Trophoblast cell (in vitro differentiated cells and primary cell): ENCODE measurements around the gene DNAJC5G.
"Not testable (repeated sequence)": the region's sequence is repeated elsewhere in the genome, so short reads cannot be mapped to it uniquely, and the experiment has no call there.

Experiments used
- DNase-seq, 2 donors: peaks; one replicate each; pipeline ENCODE4 v3.0.0-alpha.2; 2016
- H2AFZ ChIP-seq: 2 replicates; pipeline ENCODE4 v1.6.1; 2013; ENCODE audit warnings: low read length, moderate library complexity, mild to moderate bottlenecking; ENCODE audit not compliant: insufficient read depth, poor library complexity
- H2AK5ac ChIP-seq: 2 replicates; pipeline ENCODE4 v1.6.1; 2013; ENCODE audit warnings: mild to moderate bottlenecking, low read length
- H2BK120ac ChIP-seq: 2 replicates; pipeline ENCODE4 v1.6.1; 2013; ENCODE audit warnings: low read length, mild to moderate bottlenecking, moderate library complexity; ENCODE audit not compliant: insufficient read depth, poor library complexity
- H2BK12ac ChIP-seq: 2 replicates; pipeline ENCODE4 v1.6.1; 2013; ENCODE audit warnings: mild to moderate bottlenecking, low read length, moderate library complexity
- H2BK5ac ChIP-seq: 2 replicates; pipeline ENCODE4 v1.6.1; 2013; ENCODE audit warnings: low read length, low read depth, moderate library complexity, mild to moderate bottlenecking; ENCODE audit not compliant: poor library complexity
- H3K14ac ChIP-seq: 2 replicates; pipeline ENCODE4 v1.6.1; 2013; ENCODE audit warnings: mild to moderate bottlenecking, low read length
- H3K18ac ChIP-seq: 2 replicates; pipeline ENCODE4 v1.6.1; 2013; ENCODE audit warnings: mild to moderate bottlenecking, low read length
- H3K23ac ChIP-seq: 2 replicates; pipeline ENCODE4 v1.6.1; 2013; ENCODE audit warnings: low read length
- H3K27ac ChIP-seq: 2 replicates; pipeline ENCODE4 v1.5.1; 2013; ENCODE audit warnings: low read depth, mild to moderate bottlenecking, inconsistent platforms, low read length, moderate library complexity
- H3K27me3 ChIP-seq: 2 replicates; pipeline ENCODE4 v1.6.1; 2013; ENCODE audit warnings: inconsistent platforms, mild to moderate bottlenecking, low read length, moderate library complexity; ENCODE audit not compliant: insufficient read depth
- H3K36me3 ChIP-seq, 2 experiments: 1 replicate in 1 of 2; 2 replicates in 1 of 2; pipeline ENCODE4 v1.6.1; 2013; ENCODE audit warnings: low read length in 2 of 2, mild to moderate bottlenecking in 2 of 2, moderate library complexity in 1 of 2; ENCODE audit not compliant: insufficient read depth in 2 of 2, control insufficient read depth in 1 of 2
- H3K4ac ChIP-seq: 2 replicates; pipeline ENCODE4 v1.6.1; 2013; ENCODE audit warnings: low read depth, mild to moderate bottlenecking, low read length, moderate library complexity
- H3K4me1 ChIP-seq, 2 experiments: 1 replicate in 1 of 2; 2 replicates in 1 of 2; pipeline ENCODE4 v1.6.1; 2013; ENCODE audit warnings: low read length in 2 of 2, mild to moderate bottlenecking in 2 of 2, moderate library complexity in 1 of 2; ENCODE audit not compliant: insufficient read depth in 2 of 2, control insufficient read depth in 1 of 2
- H3K4me2 ChIP-seq: 2 replicates; pipeline ENCODE4 v1.6.1; 2013; ENCODE audit warnings: inconsistent platforms, mild to moderate bottlenecking, low read length, moderate library complexity
- H3K4me3 ChIP-seq: 2 replicates; pipeline ENCODE4 v1.5.1; 2013; ENCODE audit warnings: mild to moderate bottlenecking, low read depth, low read length, inconsistent platforms
- H3K79me1 ChIP-seq: one replicate; pipeline ENCODE4 v1.6.1; 2013; ENCODE audit warnings: low read length
- H3K79me2 ChIP-seq: 2 replicates; pipeline ENCODE4 v1.6.1; 2013; ENCODE audit warnings: low read length, mild to moderate bottlenecking; ENCODE audit not compliant: control insufficient read depth, insufficient read depth, poor library complexity
- H3K9ac ChIP-seq: 2 replicates; pipeline ENCODE4 v1.6.1; 2013; ENCODE audit warnings: mild to moderate bottlenecking, low read length
- H3K9me3 ChIP-seq: 2 replicates; pipeline ENCODE4 v1.6.1; 2013; ENCODE audit warnings: low read depth, mild to moderate bottlenecking, control low read depth, inconsistent platforms, low read length; ENCODE audit not compliant: insufficient read depth
- H4K12ac ChIP-seq: 2 replicates; pipeline ENCODE4 v1.6.1; 2013; ENCODE audit warnings: low read depth, mild to moderate bottlenecking, low read length, moderate library complexity
- H4K8ac ChIP-seq: 2 replicates; pipeline ENCODE4 v1.6.1; 2013; ENCODE audit warnings: low read depth, mild to moderate bottlenecking, low read length, moderate library complexity
- H4K91ac ChIP-seq: one replicate; pipeline ENCODE4 v1.6.1; 2013; ENCODE audit warnings: low read depth, mild to moderate bottlenecking, low read length, moderate library complexity
- WGBS: extraction: QIAGEN DNeasy Blood & Tissue Kit; methylation state at CpG from one replicate; pipeline ENCODE4 v1.1.7; 2013; ENCODE audit warnings: missing lambda C conversion rate; ENCODE audit not compliant: insufficient read length, insufficient coverage; ENCODE audit errors: extremely low coverage; 5-methylcytosine and 5-hydroxymethylcytosine counted together

Gene DNAJC5G

DNA sequence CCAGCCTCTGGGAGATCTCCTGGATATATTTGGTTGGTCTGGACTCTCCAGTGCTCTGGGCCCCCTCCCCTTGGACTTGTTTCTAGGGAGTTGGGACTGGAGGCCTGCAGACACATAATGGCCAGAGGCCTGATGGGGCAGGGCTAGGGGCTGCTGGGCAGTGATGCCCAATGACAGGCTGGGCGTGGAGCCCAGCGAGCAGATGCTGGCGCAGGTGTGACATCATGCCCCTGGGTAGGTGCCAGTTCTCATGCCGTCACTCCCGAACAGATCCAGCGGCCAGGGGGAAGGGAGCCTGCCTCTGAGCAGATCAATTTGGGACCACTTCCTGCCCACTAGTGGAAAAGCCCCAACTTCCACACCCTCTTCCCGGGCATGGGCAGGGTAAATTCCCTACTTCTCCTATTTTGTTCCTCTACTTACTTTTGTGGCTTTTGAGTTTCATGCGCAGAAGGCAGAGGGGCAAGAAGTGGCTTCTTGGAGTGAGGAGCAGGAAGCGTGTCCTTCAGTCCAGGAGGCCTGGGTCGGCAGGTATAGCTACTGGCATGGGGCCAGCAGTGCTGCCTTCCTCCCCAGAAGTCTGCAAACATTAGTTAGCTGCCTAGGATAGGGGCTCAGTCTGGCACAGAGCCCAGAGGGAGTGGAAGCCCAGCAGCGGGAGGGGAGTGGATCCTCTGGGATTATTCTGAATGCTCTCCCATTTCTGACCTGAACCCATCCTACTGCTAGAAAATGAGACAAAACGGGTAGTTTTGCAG, 41.6 kb downstream of the DNAJC5G start:
- no peak overlapping the region for H2BK120ac ChIP-seq
- no peak overlapping the region for H3K4ac ChIP-seq
- H3K14ac ChIP-seq: no peak overlapping the region
- no peak overlapping the region for H3K18ac ChIP-seq
- H3K79me2 ChIP-seq: no peaks in the 10 kb centered on the region
- no peak overlapping the region for H2AFZ ChIP-seq
- H3K9me3 ChIP-seq: no peaks in the 10 kb centered on the region
- H3K4me2 ChIP-seq: no peak overlapping the region
- no peak overlapping the region for H3K23ac ChIP-seq
- DNase-seq: no peak
- no peak overlapping the region for H4K12ac ChIP-seq
- peaks cover 3% of the 10 kb centered on the region for H3K79me1 ChIP-seq
- no peak overlapping the region for H4K91ac ChIP-seq
- no peak overlapping the region for H2BK12ac ChIP-seq
- H3K4me3 ChIP-seq: no peak overlapping the region
- H3K27me3 ChIP-seq: no peaks in the 10 kb centered on the region
- peaks cover 9 to 12% of the 10 kb centered on the region in 2 experiments for H3K4me1 ChIP-seq
- WGBS: no CpG with 5 or more reads among the region's 12 CpGs
- H2BK5ac ChIP-seq: no peak overlapping the region
- H3K27ac ChIP-seq: no peak overlapping the region
- H3K9ac ChIP-seq: no peak overlapping the region
- H4K8ac ChIP-seq: no peak overlapping the region
- H2AK5ac ChIP-seq: no peak overlapping the region
- H3K36me3 ChIP-seq: peaks cover 4 to 5% of the 10 kb centered on the region in 2 experiments

DNA sequence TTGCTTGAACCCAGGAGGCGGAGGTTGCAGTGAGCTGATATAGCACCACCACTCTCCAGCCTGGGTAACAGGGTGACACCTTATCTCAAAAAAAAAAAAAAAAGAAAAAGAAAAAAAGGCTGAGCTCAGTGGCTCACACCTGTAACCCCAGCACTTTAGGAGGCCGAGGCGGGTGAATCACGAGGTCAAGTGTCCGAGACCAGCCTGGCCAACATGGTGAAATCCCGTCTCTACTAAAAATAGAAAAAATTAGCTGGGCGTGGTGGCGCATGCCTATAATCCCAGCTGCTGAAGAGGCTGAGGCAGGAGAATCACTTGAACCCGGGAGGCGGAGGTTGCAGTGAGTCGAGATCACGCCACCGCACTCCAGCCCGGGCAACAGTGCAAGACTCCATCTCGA, 44.6 kb downstream of the DNAJC5G start:
- peaks cover 12% of the 10 kb centered on the region for H3K79me2 ChIP-seq
- peaks cover 14 to 17% of the 10 kb centered on the region in 2 experiments for H3K4me1 ChIP-seq
- H3K36me3 ChIP-seq, H4K91ac ChIP-seq, H3K4me2 ChIP-seq, H2AK5ac ChIP-seq, H3K4me3 ChIP-seq, H3K9ac ChIP-seq, H3K23ac ChIP-seq, H3K27ac ChIP-seq, H2BK120ac ChIP-seq, H3K9me3 ChIP-seq, H3K4ac ChIP-seq, H3K27me3 ChIP-seq, H2AFZ ChIP-seq, H4K12ac ChIP-seq, DNase-seq, H3K18ac ChIP-seq, H3K14ac ChIP-seq, H4K8ac ChIP-seq, H2BK12ac ChIP-seq, H2BK5ac ChIP-seq: not testable (repeated sequence)
- peaks cover 18% of the 10 kb centered on the region for H3K79me1 ChIP-seq
- WGBS: no CpG with 5 or more reads among the region's 15 CpGs

DNA sequence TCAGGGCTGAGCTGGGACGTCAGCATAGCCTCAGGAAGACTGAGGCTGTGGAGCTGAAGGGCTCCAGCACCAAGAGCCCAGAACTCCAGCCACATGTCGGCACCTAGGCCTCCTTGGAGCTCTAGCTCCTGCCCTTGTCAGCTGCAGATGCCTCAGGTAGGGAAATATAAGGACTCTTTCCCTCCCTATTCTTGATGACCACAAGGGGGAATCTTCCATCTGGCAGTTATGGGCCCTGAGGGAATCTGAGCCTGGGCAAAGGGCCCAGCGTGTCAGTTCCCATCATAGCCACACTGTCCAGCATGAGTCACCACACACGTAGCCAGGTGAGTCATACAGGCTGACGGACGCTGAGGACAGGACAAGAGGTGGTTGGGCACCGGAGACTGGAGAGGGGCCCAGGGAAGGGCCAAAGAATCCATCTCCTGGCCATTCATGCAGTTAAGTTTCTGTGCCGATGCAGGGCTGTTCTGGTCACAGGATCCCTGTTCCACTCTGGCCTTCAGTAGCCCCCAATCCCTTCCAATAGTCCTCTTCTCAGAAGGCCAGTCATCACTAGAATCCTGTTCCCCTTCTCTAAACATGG, 45.8 kb downstream of the DNAJC5G start:
- peak overlapping the region; percentile 40 for H4K91ac ChIP-seq
- no peak overlapping the region for H2BK5ac ChIP-seq
- H3K14ac ChIP-seq: no peak overlapping the region
- H3K4me1 ChIP-seq: peaks cover 14 to 17% of the 10 kb centered on the region in 2 experiments
- H2BK120ac ChIP-seq: no peak overlapping the region
- no peak overlapping the region for H4K8ac ChIP-seq
- no peak overlapping the region for H3K23ac ChIP-seq
- DNase-seq: peak; percentile 97 to 99
- H3K18ac ChIP-seq: no peak overlapping the region
- H2AK5ac ChIP-seq: no peak overlapping the region
- peaks cover 5 to 6% of the 10 kb centered on the region in 2 experiments for H3K36me3 ChIP-seq
- peaks cover 18% of the 10 kb centered on the region for H3K79me1 ChIP-seq
- H3K4ac ChIP-seq: no peak overlapping the region
- no peak overlapping the region for H4K12ac ChIP-seq
- H3K4me3 ChIP-seq: no peak overlapping the region
- H3K79me2 ChIP-seq: peaks cover 12% of the 10 kb centered on the region
- no CpG with 5 or more reads among the region's 8 CpGs for WGBS
- H3K27ac ChIP-seq: peak overlapping the region; percentile 88
- no peaks in the 10 kb centered on the region for H3K27me3 ChIP-seq
- H2AFZ ChIP-seq: no peak overlapping the region
- no peak overlapping the region for H2BK12ac ChIP-seq
- H3K9ac ChIP-seq: peak overlapping the region; percentile 26
- no peaks in the 10 kb centered on the region for H3K9me3 ChIP-seq
- H3K4me2 ChIP-seq: peak overlapping the region; percentile 51

DNA sequence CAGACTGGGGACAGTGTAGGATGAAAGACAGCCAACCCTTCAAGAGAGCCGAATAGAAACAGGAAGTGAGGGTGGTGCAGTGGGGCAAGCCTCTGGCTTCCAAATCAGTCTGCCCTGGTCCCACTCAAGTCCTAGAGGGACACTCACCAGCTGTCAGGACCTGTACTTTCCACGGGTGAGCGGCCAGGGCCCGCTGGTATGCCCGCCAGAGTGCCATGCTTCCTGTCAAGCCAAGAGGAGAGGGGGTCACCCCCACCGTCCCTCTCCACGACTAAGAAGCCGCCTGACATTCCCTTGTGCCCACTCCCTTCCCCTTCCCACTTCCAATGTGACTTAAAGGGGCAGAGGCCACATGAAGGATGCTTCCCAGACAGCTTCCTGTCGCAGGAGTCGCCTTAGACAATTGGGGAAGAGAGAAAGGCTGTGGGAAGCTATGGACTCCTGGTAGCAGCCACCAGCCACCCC, 47.1 kb downstream of the DNAJC5G start:
- peak overlapping the region; percentile 41 for H2BK12ac ChIP-seq
- no peaks in the 10 kb centered on the region for H3K27me3 ChIP-seq
- DNase-seq: peak; percentile 5 to 22
- peaks cover 11 to 18% of the 10 kb centered on the region in 2 experiments for H3K36me3 ChIP-seq
- peaks cover 14 to 17% of the 10 kb centered on the region in 2 experiments for H3K4me1 ChIP-seq
- peak overlapping the region; percentile 93 for H3K18ac ChIP-seq
- peak overlapping the region; percentile 72 for H3K9ac ChIP-seq
- no CpG with 5 or more reads among the region's 10 CpGs for WGBS
- peak overlapping the region; percentile 89 for H3K14ac ChIP-seq
- H3K23ac ChIP-seq: no peak overlapping the region
- peaks cover 2% of the 10 kb centered on the region for H3K9me3 ChIP-seq
- peak overlapping the region; percentile 77 for H2AK5ac ChIP-seq
- peak overlapping the region; percentile 71 for H3K4ac ChIP-seq
- peak overlapping the region; percentile 71 for H3K4me3 ChIP-seq
- H3K4me2 ChIP-seq: peak overlapping the region; percentile 87
- peak overlapping the region; percentile 88 for H4K91ac ChIP-seq
- peak overlapping the region; percentile 75 for H4K8ac ChIP-seq
- H4K12ac ChIP-seq: peak overlapping the region; percentile 84
- H3K79me2 ChIP-seq: peaks cover 12% of the 10 kb centered on the region
- H3K27ac ChIP-seq: peak overlapping the region; percentile 60
- H2BK120ac ChIP-seq: peak overlapping the region; percentile 92
- peak overlapping the region; percentile 26 for H2AFZ ChIP-seq
- H3K79me1 ChIP-seq: peaks cover 18% of the 10 kb centered on the region
- peak overlapping the region; percentile 82 for H2BK5ac ChIP-seq
